ENCODE results near the gene AGFG2. TPM values are rescaled to one million over a fixed set of nuclear protein-coding genes. Genes with fewer than 3 reads are reported as not detected.

AGFG2 gene
- total and polyA plus RNA-seq, 2 of the 13 experiments (the other 11 are each of a cell fraction or from before 2014, with no cell fraction given), result 125 to 132 TPM

GRCh38 chr7:100611983-100612729, 73.2 kb downstream of the AGFG2 start, which contains the start of gene MOSPD3 (continued):
- TF ChIP-seq PBX2 (CRISPR knock-in tag; IDR thresholded peaks at IDR 0.05) (peak; percentile 22; the same call in 1 of the 2 replicates), PCBP2 (optimal IDR thresholded peaks at IDR 0.05; ENCODE audit: low read depth, low read length, poor library complexity, severe bottlenecking) (no peak), HOXD1 (CRISPR knock-in tag; IDR thresholded peaks at IDR 0.05) (no peak), SUZ12 (IDR thresholded peaks at IDR 0.05; ENCODE audit: low read depth, low read length) (no peak), ZNF142 (CRISPR knock-in tag; IDR thresholded peaks at IDR 0.05) (no peak), SALL1 (CRISPR knock-in tag; IDR thresholded peaks at IDR 0.05) (no peak; the same call in 1 of the 2 replicates), DRAP1 (CRISPR knock-in tag; IDR thresholded peaks at IDR 0.05) (peak; percentile 13; the same call in 1 of the 2 replicates), ZNF276 (CRISPR knock-in tag; IDR thresholded peaks at IDR 0.05; ENCODE audit: low read depth) (no peak), ATAD3A (CRISPR knock-in tag; IDR thresholded peaks at IDR 0.05) (no peak), TEAD2 (CRISPR knock-in tag; IDR thresholded peaks at IDR 0.05) (no peak), PAWR (CRISPR knock-in tag; IDR thresholded peaks at IDR 0.05; ENCODE audit: borderline replicate concordance) (no peak), ZNF782 (CRISPR knock-in tag; IDR thresholded peaks at IDR 0.05; ENCODE audit: borderline replicate concordance) (no peak), ZC3H4 (CRISPR knock-in tag; IDR thresholded peaks at IDR 0.05; ENCODE audit: borderline replicate concordance) (no peak), POGK (CRISPR knock-in tag; conservative IDR thresholded peaks at IDR 0.05) (peak; percentile 60; the same call in 1 of the 2 replicates), ZBTB46 (CRISPR knock-in tag; IDR thresholded peaks at IDR 0.05; ENCODE audit: borderline replicate concordance) (no peak)
